HG02759 (cell line): ENCODE data around the gene VILL.

Experiments used
- ATAC-seq: cut with Tn5 transposase; IDR thresholded peaks from one replicate; pipeline ENCODE4 v1.9.1; 2021; ENCODE audit warnings: mild to moderate bottlenecking, moderate library complexity; ENCODE audit not compliant: unreplicated experiment

VILL gene

DNA sequence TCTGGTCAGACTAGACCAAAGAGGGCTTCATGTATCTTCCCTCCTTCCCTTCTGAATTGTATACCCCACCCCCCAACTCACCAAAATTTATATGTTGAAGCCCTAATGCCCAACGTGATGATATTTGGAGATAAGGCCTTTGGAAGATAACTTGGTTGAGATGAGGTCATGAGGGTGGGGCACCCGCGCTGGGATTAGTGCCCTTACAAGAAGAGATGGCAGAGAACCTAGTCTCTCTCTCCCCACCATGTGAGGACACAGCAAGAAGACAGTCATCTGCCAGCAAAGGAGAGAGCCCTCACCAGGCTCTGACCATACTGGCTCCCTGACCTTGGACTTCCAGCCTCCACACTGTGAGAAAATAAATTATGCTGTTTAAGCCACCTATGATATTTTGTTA lies 25.4 kb downstream of the VILL start:
- ATAC-seq = no peak

DNA sequence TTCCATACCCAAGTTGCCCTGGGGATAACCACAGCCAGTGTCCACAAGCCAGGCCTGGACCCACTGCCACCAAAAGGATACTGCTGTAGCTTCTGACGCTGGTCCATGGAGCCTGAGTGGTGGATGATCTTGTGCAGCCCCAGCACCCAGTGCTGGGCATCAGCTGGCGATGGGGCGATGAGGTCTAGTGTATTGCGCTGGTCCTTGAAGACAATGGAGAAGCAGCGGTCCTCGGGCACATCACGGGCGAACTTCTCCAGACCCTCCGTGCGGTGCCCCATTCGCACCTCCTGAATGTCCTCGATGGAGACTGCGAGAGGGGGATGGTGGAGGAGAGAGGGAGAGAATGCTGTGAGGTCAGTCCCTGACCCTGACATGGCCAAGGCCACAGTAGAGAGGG lies 25.8 kb downstream of the VILL start:
- ATAC-seq = no peak

DNA sequence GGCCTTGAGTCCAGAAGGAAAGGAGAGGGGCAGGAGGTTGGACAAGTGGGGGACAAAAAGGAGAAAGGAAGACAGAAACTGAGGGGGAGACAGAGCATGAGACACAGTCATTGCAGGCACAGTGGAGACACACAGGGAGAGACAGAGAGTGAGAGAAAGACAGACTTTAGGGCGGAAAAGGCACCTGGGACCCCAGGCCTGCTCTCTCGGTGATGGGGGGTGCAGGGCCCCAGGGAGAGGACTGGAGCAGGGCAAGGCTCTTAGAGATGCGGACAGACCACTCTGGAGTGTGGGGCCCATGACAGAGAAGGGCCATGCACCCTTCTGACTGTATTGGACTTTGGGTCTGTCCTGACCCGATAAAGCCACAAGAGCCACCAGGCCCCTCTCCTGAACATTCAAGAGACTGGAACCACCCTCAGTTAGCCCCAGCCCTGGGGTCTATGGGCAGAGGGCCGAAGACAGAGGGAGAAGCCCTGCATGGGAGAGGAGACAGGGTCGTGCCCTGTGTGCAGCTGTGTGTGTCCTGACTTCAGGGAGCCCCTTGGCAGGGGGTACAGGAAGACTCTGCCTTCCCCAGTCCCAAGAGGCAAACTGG lies 26.4 kb downstream of the VILL start:
- no peak for ATAC-seq

GRCh38 chr3:38017445-38018295 lies 27.1 kb downstream of the VILL start:
- no peak for ATAC-seq

DNA sequence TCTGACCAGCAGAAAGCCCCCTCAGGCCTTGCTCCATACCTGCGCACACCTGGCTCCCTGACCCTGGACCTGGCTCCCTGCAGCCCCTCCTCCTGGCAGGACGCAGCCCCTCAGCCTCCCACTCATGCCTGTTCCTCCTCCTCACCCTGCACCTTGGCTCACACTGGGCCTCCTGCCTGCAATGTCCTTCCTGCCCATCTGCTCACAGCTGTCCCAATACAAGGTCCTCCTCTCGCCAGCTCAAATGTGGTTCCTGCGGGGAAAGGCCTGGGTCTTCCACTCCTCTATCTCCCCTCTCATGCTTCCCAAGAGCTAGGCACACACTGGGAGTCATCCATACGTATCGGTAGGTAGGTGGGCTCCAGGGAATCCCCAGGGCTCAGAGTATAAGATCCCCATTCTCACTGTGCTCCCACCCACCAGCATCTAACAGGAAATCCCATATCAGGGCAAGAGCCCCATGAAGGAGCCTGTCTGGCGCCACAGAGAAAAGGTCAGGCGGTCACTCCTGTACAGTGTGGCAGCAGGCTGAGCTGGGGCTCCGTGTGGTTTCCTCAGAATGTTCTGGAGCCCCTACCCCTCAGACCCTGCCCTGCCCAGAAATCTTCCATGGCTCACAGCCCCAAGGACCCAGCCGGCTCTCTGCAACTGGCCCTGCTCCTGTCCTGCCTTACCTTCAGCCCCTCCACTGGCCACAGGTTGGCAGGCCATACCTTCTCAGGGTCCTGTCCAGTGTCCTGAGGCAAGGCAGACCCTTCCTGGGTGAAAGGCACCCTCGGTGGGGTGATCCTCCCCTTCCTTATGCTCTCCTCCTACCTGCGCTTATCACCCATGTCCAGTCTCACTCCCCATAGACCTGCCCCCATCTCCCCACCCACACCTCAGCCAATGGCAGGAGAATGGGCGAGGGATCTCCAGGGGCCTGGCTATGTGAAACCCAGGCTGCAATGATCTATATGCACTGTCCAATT lies 28.0 kb downstream of the VILL start:
- no peak for ATAC-seq

GRCh38 chr3:38019658-38020341 lies 29.2 kb downstream of the VILL start:
- ATAC-seq = no peak

- ATAC-seq = no peak
Measured at GRCh38 chr3:38020342-38020726, 29.7 kb downstream of the VILL start.

GRCh38 chr3:38021196-38021595 lies 30.6 kb downstream of the VILL start:
- no peak for ATAC-seq

GRCh38 chr3:38022301-38022700 lies 31.7 kb downstream of the VILL start:
- ATAC-seq = no peak

DNA sequence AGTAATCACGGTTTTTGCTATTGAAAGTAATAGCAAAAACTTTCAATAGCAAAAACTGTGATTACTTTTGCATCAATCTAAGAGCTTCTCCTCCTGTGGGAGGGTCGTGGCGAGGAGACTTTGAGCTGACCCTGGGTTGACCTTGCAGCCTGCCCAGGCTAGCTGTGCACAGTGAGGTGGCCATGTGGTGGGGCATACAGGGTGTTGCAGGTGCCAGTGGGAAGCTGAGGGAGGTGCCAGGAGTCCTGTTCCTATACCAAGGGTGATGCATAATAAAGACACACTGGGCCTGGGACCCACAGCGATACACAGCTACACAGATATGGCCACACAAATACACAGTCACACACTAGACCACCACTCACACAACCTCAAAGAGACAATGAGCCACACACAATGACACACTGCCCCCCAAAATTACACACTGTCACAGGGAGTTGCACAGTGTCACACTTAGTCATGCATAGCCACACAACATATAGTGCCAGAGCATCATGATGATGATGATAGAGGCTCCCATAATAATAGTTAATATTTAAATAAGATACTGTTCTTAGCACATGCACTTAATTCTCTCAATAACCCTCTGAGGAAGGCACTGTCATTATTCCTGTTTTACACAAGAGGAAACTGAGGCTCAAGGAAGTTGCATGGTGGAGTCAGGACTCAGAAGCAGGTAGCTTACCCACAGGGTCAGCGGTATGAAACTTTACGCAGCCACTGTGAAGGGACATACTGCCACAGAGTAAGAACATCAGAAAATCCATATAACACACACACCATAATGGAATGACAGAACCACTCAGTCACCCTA lies 32.5 kb downstream of the VILL start:
- no peak for ATAC-seq

- ATAC-seq = no peak
Measured at GRCh38 chr3:38026856-38027255, 36.3 kb downstream of the VILL start.

- ATAC-seq = no peak
Measured at GRCh38 chr3:38027466-38028465, 37.2 kb downstream of the VILL start.

DNA sequence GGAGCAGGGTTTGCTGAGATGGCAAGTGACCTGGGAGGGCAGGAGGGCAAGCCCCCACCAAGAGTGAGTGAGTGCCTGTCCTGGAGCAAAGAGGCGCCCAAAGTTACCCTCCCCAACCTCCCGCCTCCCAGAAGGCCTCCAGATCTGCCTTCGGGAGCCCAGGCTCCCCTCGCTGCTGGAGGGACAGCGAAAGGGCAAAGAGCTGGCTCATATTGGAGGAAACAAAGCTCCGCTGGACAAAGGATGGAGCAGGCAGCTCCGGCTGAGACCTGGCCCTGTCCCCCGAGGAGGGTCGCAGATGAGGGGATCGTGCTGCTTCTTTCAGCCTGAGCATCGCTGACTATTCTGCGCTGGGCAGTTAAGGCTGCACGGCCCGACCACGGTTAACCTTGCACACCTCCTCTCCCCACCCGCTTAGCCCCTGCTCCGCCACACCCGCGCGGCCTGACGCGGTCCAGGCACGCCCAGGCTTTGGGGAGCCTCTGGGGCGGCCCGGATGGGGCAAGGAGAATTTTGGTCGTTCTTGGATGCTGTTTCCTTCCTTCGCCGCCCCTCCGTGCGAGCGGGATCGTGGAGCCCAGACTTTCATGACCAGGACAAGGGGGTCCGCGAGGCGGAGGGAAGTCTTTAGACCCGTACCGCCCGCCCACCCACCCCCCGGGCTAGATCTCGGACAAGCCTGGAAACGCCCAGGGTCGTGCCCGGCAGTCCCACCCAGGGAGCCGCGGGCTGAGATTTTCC lies 38.2 kb downstream of the VILL start:
- ATAC-seq = no peak

- no peak for ATAC-seq
Measured at GRCh38 chr3:38029400-38030125, 39.0 kb downstream of the VILL start, which contains the start of gene PLCD1. Gene PLCD1 (minus strand): TSS chr3:38029642. CDS start chr3:38029539, 103 bp downstream.

DNA sequence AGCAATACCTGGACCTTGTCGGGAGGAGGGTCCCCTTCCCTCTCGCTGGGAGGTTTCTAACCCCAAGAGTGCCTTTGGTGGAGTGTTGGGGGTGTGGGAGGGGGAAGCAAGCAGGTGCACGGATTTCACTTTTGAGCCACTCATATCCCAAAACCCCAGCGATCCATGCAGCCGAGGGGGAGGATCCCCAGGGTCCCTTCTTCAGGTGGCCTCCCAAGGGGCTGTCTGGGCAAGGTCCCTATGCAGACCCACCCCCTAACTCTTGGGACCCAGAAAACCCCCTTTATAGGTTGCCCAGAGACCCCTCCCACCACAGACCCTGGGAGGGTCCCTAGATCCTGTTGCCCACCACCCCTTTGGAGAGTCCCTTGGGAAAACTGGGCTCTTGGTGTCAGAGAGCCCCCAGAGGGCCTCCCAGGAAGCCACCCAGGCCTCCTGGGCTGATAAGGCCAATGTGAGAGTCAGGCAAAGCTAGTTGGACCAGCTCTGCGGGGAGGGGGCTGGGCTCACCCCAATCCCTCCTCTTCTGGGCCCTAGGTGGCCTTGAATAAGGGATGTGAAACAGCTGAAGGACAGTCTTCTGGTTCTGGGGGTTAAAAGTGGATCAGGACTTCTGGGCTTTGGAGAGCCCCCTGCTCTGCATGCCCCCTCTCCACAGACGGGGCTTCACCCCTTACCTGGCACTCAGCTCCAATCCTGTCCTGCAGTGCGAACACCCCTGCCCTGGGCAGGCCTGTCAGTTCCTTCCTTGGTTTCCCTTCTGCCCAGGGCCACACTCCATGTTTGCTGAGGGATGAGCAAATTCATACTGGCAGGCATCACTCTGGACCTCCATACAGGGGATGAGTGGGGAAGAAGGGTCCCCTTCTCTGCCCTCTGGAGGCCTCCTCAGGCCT lies 39.8 kb downstream of the VILL start:
- ATAC-seq = no peak
